Upper lobe of left lung (tissue), 6 donors: Measurements from ENCODE around the gene ZCCHC12. TPM values are rescaled to one million over a fixed set of nuclear protein-coding genes. Genes with fewer than 3 reads are reported as not detected.

Experiments used
- ATAC-seq, 2 donors: fragments of 200-7000 bp; cut with Tn5 transposase; one replicate each; pipeline ENCODE4 v1.9.1; 2022; ENCODE audit warnings: mild to moderate bottlenecking in 2 of 2, moderate library complexity in 2 of 2; ENCODE audit not compliant: low FRiP score in 2 of 2
- DNase-seq, 2 donors: peaks; one replicate each; pipeline ENCODE4 v3.0.0-alpha.2; 2019 to 2020
- H3K27ac ChIP-seq, 4 donors: fragments of 200-600 bp; sonication (generic); one replicate each; pipeline ENCODE4 v1.5.1; 2016 to 2019
- H3K27me3 ChIP-seq, 4 donors: fragments of 200-600 bp; sonication (generic); one replicate each; pipeline ENCODE4 v1.5.1; 2017 to 2019
- H3K36me3 ChIP-seq, 4 donors: fragments of 200-600 bp; sonication (generic); one replicate each; pipeline ENCODE4 v1.5.1; 2016 to 2019
- H3K4me1 ChIP-seq, 4 donors: fragments of 200-600 bp; sonication (generic); one replicate each; pipeline ENCODE4 v1.5.1; 2018 to 2019
- H3K4me3 ChIP-seq, 4 donors: fragments of 200-600 bp; sonication (generic); one replicate each; pipeline ENCODE4 v1.5.1; 2017 to 2019; ENCODE audit warnings: mild to moderate bottlenecking in 2 of 4, moderate library complexity in 1 of 4
- H3K9me3 ChIP-seq, 4 donors: fragments of 200-600 bp; sonication (generic); one replicate each; pipeline ENCODE4 v1.5.1; 2018 to 2019
- EP300 ChIP-seq, 4 donors: sonication (generic); formaldehyde crosslinking; IDR thresholded peaks; one replicate each; pipeline ENCODE4 v1.5.1; 2017; ENCODE audit warnings: antibody characterized with exemption in 4 of 4, control low read depth in 2 of 4
- POLR2A ChIP-seq, 4 donors: fragments of 450-650 bp; IDR thresholded peaks; one replicate each; pipeline ENCODE4 v1.5.1; 2016 to 2017; ENCODE audit warnings: antibody characterized with exemption in 4 of 4, mild to moderate bottlenecking in 2 of 4
- POLR2AphosphoS5 ChIP-seq, 2 donors: sonication (generic); formaldehyde crosslinking; IDR thresholded peaks; one replicate each; pipeline ENCODE4 v1.5.1; 2017; ENCODE audit warnings: antibody characterized with exemption in 2 of 2
- WGBS, 2 donors: methylation state at CpG; one replicate each; pipeline ENCODE4 v1.1.5; 2017 to 2018; 5-methylcytosine and 5-hydroxymethylcytosine counted together
- total RNA-seq, 6 donors: library from RNA; depleted of rRNA in 4 of 6; stranded (reverse); fragments of >200 nt in 4 of 6; gene quantifications; one replicate each; pipeline versions ENCODE4 v1.1.0 to v1.2.1, GENCODE V29; 2016 to 2021
- TF ChIP-seq, protein P1 (sequence below), 6 experiments: fragments of 450-650 bp in 4 of 6; fragments of 200-600 bp in 2 of 6; sonication (generic) in 2 of 6; IDR thresholded peaks; one replicate each; pipeline ENCODE4 v1.5.1; 2016 to 2019; ENCODE audit warnings: antibody characterized with exemption in 6 of 6
- donor health status: DM: no; HTN: no; CAD: no; lungs with moderate emphysema.
- donor health status: DM: no; HTN: yes; CAD: no; lungs with severe emphysema.

Gene ZCCHC12
- 1 to 10 TPM in 2 of 6 donors, under 1 TPM in 1, not detected in 3; 0.46 to 3.6 (median 1.1) TPM for total RNA-seq

DNA sequence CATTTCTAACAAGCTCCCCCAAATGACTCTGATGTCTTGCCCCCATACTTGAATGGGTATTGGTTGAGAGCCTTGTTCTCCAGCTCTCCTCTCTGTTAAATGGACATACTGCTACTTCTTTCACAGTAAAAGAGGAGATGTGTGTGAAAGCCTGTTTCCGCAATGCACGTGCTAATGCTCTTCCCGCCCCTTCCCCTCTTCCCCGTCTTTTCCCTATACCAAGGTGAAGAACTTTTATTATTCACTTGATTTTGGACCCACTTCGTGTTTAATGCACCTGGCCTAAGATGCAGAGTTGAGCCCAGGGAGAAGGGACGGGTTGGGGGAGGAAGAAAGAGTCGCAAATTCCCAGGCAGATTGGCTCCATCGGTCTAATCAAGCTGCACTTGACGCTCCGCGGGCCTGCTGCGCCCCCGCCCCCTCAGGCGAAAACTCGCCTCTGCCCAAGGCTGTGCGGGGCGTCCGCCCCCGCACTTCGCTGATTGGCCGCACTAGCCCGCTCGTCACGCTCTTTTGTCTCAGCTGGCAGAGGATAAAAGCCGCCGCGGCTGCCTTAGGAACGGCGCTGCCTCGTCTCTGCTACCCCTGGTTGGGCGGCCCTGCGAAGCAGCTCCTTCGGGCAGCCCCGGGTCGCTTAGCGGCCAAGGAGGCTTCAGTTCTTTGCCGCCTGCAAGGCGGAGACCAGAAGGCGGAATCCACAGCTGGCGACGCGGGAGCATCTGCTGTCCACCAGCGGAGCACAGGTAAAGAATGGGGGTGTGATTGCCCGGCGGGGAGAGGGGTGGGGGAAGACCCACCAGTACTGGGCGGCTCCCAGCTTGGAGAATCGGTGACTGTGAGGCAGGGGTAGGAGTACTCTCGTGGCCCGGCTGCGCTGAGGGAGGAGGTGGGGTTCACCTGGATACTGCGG lies at the start of gene ZCCHC12:
ZCCHC12 (plus strand) TSS at position 562 of the 910 bp plus-strand sequence. CDS start 1,421 bp downstream, outside the sequence.
- Histone ChIP-seq H3K4me3 (peak within 1 kb of the TSS in 3 of 4 donors; percentile 18 to 36 (median 28)), H3K9me3 (no peaks in the 10 kb centered on the region), H3K27ac (no peak within 1 kb of the TSS), H3K27me3 (peaks cover 0 to 9% (median 0%) of the 10 kb centered on the region in 4 donors), H3K4me1 (peaks cover 4 to 15% (median 10%) of the 10 kb centered on the region in 4 donors), H3K36me3 (no peaks in the 10 kb centered on the region)
- ATAC-seq (peak; percentile 54 to 82), DNase-seq (peak; percentile 48 to 87)
- no peak for TF ChIP-seq EP300 (IDR thresholded peaks at IDR 0.05)
- no peak for TF ChIP-seq POLR2A (IDR thresholded peaks at IDR 0.05)
- TF ChIP-seq, protein P1, sequence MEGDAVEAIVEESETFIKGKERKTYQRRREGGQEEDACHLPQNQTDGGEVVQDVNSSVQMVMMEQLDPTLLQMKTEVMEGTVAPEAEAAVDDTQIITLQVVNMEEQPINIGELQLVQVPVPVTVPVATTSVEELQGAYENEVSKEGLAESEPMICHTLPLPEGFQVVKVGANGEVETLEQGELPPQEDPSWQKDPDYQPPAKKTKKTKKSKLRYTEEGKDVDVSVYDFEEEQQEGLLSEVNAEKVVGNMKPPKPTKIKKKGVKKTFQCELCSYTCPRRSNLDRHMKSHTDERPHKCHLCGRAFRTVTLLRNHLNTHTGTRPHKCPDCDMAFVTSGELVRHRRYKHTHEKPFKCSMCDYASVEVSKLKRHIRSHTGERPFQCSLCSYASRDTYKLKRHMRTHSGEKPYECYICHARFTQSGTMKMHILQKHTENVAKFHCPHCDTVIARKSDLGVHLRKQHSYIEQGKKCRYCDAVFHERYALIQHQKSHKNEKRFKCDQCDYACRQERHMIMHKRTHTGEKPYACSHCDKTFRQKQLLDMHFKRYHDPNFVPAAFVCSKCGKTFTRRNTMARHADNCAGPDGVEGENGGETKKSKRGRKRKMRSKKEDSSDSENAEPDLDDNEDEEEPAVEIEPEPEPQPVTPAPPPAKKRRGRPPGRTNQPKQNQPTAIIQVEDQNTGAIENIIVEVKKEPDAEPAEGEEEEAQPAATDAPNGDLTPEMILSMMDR (IDR thresholded peaks at IDR 0.05) = no peak
- TF ChIP-seq POLR2AphosphoS5 (IDR thresholded peaks at IDR 0.05) = no peak
- WGBS, 2 donors = 17 to 33% methylated on average over 8 to 51 of the region's 51 CpGs

DNA sequence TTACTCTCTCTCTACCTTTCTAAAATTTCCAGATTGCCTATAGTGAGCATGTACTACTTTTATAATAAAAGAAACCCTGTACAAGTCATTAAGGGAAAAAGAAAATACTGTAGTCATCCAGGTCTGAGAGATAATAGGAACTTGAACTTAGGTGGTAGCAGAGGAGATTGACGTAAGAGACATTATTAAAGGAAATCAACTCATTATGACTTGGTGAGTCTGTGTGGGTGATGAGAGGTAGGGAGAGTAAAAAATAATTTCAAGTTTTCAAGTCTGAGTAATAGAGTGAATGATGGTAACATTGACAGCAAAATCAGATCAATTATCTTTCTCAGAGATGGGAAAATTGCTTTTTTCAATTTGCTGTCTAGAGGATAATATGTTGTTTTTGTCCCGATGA lies 44.0 kb upstream of the ZCCHC12 start:
- ATAC-seq (no peak), DNase-seq (no peak)
- Histone ChIP-seq H3K9me3 (no peaks in the 10 kb centered on the region), H3K4me3 (no peak overlapping the region), H3K27ac (no peak overlapping the region), H3K36me3 (peaks cover 0 to 10% (median 0%) of the 10 kb centered on the region in 4 donors), H3K27me3 (no peaks in the 10 kb centered on the region), H3K4me1 (no peaks in the 10 kb centered on the region)
- WGBS, 2 donors = 88 to 95% methylated on average over 2 of the region's 2 CpGs
- TF ChIP-seq EP300 (IDR thresholded peaks at IDR 0.05) (no peak), POLR2AphosphoS5 (IDR thresholded peaks at IDR 0.05) (no peak), POLR2A (IDR thresholded peaks at IDR 0.05) (no peak)
- TF ChIP-seq, protein P1 (IDR thresholded peaks at IDR 0.05) = no peak

DNA sequence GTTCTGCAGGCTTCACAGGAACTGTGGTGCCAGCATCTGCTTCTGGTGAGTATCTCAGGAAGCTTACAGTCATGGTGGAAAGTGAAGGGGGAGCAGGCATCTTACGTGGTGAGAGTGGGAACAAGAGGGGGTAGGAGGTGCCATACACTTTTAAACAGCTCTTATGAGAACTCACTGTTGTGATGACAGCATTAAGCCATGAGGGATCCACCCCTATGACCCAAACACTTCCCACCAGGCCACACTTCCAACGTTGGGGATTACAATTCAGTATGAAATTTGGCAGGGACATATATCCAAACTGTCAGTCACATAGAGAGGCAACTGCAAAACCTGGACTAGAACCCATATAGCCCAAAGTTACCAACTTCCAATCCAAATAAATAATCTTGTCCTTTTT lies 43.1 kb upstream of the ZCCHC12 start:
- no peak for DNase-seq
- Histone ChIP-seq H3K9me3 (no peaks in the 10 kb centered on the region), H3K4me3 (no peak overlapping the region), H3K4me1 (no peaks in the 10 kb centered on the region), H3K36me3 (peaks cover 0 to 14% (median 0%) of the 10 kb centered on the region in 4 donors), H3K27ac (no peak overlapping the region), H3K27me3 (no peaks in the 10 kb centered on the region)
- TF ChIP-seq, protein P1 (IDR thresholded peaks at IDR 0.05) = no peak
- TF ChIP-seq EP300 (IDR thresholded peaks at IDR 0.05) (no peak), POLR2A (IDR thresholded peaks at IDR 0.05) (no peak)
- peak in 1 of 2 donors; percentile 72 for ATAC-seq
- 29 to 66% methylated on average over 2 of the region's 2 CpGs for WGBS, 2 donors

DNA sequence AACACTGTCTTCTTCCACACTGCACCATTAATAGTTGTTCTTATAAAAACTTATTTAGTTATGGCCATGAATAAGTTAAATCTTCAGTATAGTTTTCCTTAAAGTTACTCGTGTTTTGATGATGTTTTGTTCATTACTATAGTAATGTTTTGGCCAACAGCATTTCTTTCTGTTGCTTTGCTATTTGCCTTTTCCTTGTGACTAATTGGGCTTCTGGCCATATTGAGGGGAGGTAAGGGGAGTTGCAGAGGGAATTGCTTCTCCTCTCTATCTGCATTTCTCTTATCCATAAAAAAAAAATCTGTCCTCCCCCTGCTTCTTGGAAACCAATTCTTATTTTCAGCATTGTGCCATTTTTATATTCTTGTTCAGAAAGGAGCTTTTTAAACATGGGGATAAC lies 42.7 kb upstream of the ZCCHC12 start:
- Histone ChIP-seq H3K27ac (no peak overlapping the region), H3K36me3 (peaks cover 0 to 15% (median 0%) of the 10 kb centered on the region in 4 donors), H3K9me3 (no peaks in the 10 kb centered on the region), H3K27me3 (no peaks in the 10 kb centered on the region), H3K4me1 (no peaks in the 10 kb centered on the region), H3K4me3 (no peak overlapping the region)
- 32 to 38% methylated on average over 1 of the region's 1 CpG for WGBS, 2 donors
- ATAC-seq = peak in 1 of 2 donors; percentile 61
- no peak for DNase-seq
- TF ChIP-seq POLR2AphosphoS5 (IDR thresholded peaks at IDR 0.05) = no peak
- TF ChIP-seq, protein P1 (IDR thresholded peaks at IDR 0.05) = no peak
- TF ChIP-seq POLR2A (IDR thresholded peaks at IDR 0.05) = no peak
- no peak for TF ChIP-seq EP300 (IDR thresholded peaks at IDR 0.05)
